Activated T-cell treated with anti-CD3 and anti-CD28 coated beads, Interleukin-2, amount 50 U/mL, for 48 hours (primary cell): ENCODE data around the gene SYTL2.

Experiments used
- DNase-seq, 2 experiments: peaks; one replicate each; pipeline ENCODE4 v3.0.0-alpha.2; 2020

SYTL2 gene

DNA sequence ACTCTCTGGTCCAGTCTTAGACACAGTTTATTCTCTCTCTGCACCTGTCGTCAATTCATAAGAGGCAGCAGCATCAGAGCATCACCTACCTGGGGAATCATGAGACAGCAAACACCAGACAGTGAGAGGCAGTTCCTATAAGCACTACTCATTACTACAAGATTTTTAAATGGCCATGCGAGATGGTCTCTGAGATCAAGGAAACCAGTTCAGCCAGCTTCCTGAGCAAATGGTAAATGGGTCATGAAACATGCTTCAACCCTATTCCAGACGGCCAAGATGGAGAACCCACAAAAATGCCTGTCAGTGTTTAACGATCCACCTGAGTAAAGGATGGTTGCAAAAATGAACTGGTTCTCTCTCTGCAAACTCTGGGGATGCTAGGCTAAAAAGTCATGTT, 52.9 kb downstream of the SYTL2 start:
- no peak for DNase-seq

DNA sequence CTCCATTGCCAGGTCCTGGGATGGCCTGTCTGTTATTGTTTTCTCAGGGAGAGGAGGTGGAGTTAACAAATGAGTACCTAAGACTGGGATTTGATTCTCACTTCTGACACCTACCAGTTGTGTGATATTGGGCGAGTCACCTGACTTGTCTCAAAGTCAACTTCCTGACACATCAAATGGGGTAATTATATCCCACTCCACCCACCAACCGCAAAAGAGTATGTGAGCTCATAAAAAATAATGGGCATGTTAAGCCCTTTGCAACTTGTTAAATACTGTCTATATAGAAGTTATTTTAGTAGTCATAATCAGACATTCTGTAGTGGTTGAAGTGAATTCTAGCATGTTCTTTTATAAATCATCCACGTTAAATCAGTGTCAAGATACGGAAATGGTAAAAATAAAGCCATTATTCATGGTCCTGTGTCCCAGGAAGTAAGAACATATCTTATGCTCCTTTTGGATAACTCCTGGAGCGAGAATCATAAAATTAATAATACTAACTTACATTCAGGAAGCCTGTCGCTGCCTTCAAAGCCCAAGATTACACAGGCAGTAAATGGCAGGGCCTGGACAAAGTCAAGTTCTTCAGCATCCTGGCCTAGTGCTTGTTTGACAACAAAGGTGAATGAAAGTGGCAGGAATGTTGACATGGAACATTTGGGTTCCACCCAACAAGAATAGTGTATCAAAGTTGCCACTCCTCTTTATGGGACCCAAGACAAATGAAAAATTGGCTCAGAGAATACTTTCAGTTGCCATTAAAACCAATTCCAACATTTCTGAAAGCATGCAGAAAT, 54.3 kb downstream of the SYTL2 start:
- DNase-seq = no peak

- no peak for DNase-seq
These were observed 55.2 kb downstream of the SYTL2 start for GRCh38 chr11:85755701-85756100.

- no peak for DNase-seq
These were observed 55.7 kb downstream of the SYTL2 start for GRCh38 chr11:85755285-85755684.

DNA sequence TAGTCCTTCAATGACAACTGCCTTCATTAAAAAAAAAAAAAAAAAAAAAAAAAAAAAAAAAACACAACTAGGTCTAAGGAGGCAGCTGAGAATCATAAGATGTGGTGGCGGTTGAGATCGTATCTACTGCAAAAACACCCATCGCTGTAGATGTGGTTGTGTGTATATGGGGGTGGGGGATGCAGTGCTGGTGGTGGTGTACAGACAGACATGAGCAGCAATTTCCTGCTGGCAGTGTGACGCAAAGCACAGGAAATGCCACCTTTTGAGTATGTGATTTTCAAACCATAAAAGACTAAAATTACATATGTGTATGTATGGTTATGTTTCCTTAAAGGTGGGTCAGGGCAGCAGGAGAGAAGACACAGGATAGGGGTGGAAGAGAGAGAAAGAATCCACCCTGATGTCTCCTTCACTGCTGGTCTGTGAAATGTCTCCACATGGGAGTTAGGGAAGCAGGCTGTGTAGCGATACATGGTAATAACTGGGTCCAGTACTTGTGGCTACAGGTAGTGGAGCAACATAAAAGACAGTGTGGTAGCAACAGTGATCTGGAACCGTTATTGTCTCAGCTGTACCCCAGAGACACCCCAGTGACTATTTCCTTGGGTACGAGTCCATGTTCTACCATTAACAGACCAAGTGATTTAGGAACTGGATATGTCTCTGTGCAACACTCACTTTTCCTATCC, 57.9 kb downstream of the SYTL2 start:
- peak; percentile 78 to 85 for DNase-seq

DNA sequence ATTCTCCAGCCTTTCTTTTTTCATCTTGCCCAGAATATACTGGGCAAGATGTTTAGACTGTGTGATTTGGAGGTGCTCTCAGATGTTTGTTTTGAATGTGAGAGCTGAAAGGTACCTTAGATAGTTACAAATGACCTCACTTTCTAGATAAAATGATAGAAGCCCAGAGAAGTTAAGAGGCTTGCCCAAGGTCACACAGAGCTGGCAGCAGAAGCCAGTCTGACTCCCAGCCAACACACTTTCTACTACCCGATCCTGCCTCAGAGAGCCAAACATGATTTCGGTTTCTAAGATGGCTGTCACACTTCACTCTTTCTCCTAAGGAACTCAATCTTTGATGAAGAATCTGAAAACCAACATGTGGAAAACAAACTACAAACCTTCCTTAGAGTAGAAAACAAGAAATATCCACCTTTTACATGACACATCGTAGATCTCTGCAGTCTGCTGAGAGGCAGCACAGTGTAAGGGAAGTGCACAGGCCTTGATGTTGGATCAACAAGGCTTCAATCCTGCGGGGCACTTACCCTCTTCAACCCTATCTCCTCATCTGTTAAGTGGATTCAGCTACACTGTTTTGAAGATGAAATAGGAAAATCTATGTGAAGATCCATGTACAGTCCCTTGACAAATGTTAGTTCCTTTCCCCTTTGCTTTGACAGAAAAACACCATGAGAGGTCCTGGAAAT, 58.6 kb downstream of the SYTL2 start:
- peak in 1 of 2 experiments; percentile 34 for DNase-seq

DNA sequence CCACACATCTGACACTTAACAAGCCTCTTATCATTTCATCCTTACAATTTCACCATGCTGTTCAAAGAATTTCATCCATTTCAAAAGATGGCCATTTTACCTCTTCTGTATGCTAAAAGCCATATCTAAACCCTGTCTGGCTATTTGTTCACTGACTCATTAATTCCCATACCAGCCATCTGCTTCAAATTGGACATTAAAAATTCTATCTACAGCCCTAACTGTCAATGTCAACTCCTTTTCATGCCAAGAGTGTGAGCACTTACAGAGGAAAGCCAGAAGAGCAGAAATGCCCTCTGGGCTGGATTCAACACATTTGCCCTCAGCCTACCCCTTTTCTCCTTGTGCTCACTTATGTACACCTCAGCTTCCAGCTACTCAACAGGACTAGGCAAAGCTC, 59.2 kb downstream of the SYTL2 start:
- no peak for DNase-seq

GRCh38 chr11:85750646-85751045, 60.3 kb downstream of the SYTL2 start:
- no peak for DNase-seq

- no peak for DNase-seq
These were observed 61.1 kb downstream of the SYTL2 start for GRCh38 chr11:85749884-85750283.

DNA sequence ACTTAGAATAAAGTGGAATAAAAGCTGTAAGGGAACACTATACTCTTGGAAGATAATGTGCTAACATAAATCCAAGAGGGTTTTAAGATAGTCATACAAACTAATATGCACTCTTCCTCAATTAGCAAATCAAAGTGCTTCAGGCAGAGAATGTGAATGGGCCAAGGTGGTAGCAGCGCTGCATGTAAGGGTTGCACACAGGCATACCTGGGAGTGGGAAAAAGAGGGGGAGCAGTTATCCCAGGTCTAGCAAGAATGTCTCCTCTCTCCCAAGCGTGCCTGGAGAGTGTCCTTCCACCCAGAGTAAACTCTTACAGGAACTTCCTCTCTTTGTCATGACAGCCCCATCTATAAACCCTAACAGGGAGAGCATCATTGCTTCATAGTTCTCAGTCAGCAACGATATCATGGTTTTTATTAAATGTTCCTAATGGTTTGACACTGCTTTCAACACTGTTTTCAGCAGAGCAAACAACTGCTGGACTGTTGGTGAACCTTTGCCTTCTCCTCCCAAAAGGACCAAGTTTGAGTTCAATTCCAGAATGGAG, 61.6 kb downstream of the SYTL2 start:
- DNase-seq = no peak

GRCh38 chr11:85748455-85748891, 62.5 kb downstream of the SYTL2 start:
- DNase-seq = no peak

DNA sequence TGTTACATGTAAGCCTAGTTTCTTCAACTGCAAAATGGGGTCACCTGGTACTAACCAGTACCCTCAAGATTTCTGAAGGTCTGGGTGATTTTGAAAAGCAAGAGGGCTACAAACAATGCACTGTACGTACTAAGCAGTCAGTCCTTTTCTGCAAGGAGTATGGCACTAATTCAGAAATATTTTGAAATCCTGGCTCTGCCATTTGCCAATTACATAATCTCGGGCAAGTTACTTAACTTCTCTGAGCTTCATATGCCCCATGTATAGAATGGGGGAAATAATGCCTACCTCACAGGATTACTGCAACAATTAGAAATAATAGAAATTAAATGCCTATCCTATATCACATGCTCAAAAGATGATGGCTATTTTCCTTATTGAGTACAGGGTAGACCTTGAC, 64.3 kb downstream of the SYTL2 start:
- no peak for DNase-seq

DNA sequence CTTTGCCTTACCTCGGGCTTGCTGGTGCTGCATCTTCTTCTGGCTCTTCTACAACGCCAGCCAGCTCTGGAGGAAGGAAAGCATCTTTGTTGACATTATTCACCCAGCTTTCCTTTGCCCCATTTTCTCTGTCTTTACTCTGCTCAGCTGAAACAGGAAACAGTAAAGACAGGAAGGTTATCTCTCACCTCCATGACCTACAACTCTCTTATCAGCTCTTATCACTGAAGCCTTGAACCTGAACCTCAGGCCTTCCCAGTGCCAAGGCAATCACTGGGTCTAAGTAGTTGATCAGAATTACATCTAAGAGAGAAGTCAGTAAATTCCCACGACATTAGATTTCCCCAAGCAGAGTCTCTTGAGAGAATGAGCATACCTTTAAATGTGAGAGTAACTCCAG, 65.3 kb downstream of the SYTL2 start:
- DNase-seq = no peak

- DNase-seq = no peak
These were observed 68.1 kb downstream of the SYTL2 start for GRCh38 chr11:85742873-85743275.

- no peak for DNase-seq
These were observed 68.6 kb downstream of the SYTL2 start for GRCh38 chr11:85742348-85742747.

DNA sequence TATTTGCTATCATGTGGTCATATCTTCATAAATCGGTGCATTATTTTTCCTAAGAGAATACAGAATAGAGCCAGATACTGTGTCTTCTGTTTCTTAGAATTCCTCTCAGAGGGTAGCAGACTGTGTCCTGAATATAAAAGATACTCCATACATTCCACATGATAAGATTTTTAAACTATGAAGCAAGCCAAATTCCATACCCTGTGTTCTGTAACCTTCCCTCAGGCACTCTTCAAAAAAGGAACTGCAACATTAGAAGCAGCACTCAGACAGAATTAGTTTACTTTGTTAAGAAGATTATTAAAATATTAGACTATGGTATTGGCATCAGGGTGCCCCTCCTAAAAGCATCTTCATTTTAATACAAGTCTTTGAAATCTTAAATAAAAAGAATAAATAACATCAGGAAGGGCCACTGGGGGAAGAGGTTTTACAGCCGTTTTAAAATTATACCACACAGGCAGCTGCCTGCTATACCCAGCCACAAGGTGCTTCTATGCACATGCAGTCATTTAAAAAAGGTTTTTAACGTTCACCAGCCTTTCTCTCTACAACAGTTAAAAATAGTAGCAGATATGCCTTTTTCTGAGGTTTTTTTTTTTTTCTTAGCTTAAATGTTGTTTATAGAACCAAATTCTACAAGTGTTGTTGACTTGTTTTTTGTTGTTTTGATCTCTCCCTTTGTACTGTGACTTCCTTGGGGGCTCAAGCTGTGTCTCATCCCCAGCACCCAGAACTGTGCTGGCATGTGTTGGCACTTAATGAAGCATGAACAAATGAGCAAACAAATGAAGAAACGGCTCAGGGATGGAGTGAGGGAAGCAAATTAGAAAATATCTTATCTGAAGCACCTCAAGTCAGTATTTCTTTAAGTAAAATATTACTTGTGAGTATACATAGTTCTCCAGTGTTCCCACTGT, 70.2 kb downstream of the SYTL2 start:
- DNase-seq = no peak

- DNase-seq = no peak
These were observed 73.2 kb downstream of the SYTL2 start for GRCh38 chr11:85737738-85738137.

- DNase-seq = no peak
These were observed 75.0 kb downstream of the SYTL2 start for GRCh38 chr11:85735876-85736460.

DNA sequence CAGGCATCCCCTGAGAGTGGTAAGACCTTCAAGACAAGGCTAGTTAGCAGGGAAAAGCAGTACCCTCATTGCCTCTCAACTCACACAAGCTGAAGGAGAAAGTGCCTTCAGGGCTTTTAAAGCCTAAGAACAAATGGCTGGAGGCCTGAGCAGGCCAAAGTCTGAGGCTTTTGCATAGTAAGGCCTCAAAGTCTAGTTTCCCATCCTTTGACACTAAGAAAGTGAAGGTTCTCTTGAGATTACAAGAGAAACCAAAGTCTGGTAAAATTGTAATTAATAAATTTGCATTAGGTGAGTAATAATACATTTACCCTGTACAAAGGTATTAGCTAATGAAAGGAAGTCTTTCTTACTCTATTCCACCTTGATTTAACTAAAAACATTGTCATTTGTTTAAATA, 78.0 kb downstream of the SYTL2 start:
- no peak for DNase-seq

- no peak for DNase-seq
These were observed 84.6 kb downstream of the SYTL2 start for GRCh38 chr11:85726381-85726780.

DNA sequence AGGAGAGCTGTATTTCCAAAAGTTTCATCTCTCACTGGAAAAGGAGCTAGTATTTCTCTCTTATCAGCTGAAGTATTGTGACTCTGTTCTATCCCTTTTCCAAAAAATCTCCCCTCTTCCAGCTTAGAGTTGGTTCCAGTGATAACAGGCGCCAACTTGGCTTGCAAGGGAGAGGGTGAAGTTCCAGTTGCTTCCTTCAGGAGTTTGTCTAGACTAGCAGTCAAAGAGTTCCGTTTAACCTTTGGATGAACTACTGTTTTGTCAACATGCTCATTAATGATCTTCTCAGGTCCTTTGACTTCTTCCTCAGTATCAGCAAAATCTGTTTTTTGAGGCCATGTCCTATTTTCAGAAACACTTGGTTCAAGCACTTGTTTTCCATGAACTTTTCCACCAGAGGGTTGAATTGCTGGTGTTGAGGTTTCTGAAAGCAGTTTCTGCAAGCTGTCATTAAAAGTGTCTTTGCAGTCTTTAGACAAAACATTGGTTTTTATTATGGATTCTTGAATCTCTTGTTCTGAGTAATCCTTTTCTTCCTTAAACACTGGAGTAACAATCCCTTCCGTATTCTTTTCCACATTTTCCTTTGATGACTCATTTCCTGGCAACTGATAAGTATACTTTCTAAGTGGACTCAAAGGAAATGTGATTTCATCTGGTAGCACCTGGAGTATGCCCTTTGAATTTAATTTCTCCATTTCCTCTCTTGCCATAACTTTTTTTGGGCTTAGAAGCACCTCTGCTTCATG, 85.3 kb downstream of the SYTL2 start:
- no peak for DNase-seq
